Activated CD4-positive, alpha-beta T cell treated with anti-CD3 and anti-CD28 coated beads, Interleukin-2, amount 50 U/mL, for 24 hours (primary cell): ENCODE measurements around the gene ZDHHC18.
"Not testable (repeated sequence)": the region's sequence is repeated elsewhere in the genome, so short reads cannot be mapped to it uniquely, and the experiment has no call there.

ENCODE experiments used
- DNase-seq, 2 donors: peaks; one replicate each; pipeline ENCODE4 v3.0.0-alpha.2; 2020; ENCODE audit warnings: low read depth in 1 of 2, low spot score in 1 of 2

Gene ZDHHC18

GRCh38 chr1:26791148-26791547 is 35.3 kb upstream of the ZDHHC18 start:
- no peak for DNase-seq

DNA sequence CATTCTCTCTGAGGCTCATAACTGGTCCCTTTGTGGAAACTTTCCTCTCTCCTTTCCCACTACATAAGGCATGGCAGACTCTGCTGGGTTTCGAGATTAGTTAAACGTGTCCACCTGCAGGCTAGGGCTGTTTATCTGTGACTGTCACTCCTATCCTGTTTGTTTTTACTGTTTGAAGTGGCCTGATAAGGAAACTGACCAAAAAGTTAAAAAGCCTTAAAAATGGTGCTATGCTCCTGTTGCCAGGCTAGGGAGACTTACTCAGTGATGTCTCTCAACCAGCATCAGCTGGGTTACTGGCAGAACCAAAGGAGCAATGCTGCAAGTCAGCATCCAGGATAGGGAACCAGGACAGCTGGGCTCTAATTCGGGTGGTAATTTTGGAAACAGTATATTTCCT is 34.9 kb upstream of the ZDHHC18 start:
- no peak for DNase-seq

GRCh38 chr1:26792924-26793323 is 33.6 kb upstream of the ZDHHC18 start:
- DNase-seq: no peak

DNA sequence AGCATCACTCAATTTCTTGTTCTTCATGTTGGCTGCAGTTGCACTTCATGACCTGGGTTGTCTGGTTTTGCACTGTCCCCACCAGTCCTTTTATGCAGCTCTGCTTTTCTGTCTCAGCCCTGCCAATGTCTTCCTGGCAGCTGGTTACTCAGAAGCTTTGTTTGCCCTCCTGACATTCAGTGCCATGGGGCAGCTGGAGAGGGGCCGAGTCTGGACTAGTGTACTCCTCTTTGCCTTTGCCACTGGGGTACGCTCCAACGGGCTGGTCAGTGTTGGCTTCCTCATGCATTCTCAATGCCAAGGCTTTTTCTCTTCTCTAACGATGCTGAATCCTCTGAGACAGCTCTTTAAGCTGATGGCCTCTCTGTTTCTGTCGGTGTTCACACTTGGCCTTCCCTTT is 32.1 kb upstream of the ZDHHC18 start:
- no peak for DNase-seq

GRCh38 chr1:26797627-26798026 is 28.9 kb upstream of the ZDHHC18 start:
- DNase-seq: no peak

GRCh38 chr1:26799479-26800142 is 26.9 kb upstream of the ZDHHC18 start:
- peak in 1 of 2 donors; percentile 22 for DNase-seq

DNA sequence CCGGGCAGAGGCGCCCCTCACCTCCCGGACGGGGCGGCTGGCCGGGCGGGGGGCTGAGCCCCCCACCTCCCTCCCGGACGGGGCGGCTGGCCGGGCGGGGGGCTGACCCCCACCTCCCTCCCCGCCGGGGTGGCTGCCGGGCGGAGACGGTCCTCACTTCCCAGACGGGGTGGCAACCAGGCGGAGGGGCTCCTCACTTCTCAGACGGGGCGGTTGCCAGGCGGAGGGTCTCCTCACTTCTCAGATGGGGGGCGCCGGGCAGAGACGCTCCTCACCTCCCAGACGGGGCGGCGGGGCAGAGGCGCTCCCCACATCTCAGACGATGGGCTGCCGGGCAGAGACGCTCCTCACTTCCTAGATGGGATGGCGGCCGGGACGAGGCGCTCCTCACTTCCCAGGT is 22.6 kb upstream of the ZDHHC18 start:
- not testable (repeated sequence) for DNase-seq

- peak in 1 of 2 donors; percentile 69 for DNase-seq
Measured at GRCh38 chr1:26810105-26810504, 16.4 kb upstream of the ZDHHC18 start.

- DNase-seq: no peak
Measured at GRCh38 chr1:26811057-26811456, 15.4 kb upstream of the ZDHHC18 start.

GRCh38 chr1:26811708-26812107 is 14.8 kb upstream of the ZDHHC18 start:
- DNase-seq: no peak

DNA sequence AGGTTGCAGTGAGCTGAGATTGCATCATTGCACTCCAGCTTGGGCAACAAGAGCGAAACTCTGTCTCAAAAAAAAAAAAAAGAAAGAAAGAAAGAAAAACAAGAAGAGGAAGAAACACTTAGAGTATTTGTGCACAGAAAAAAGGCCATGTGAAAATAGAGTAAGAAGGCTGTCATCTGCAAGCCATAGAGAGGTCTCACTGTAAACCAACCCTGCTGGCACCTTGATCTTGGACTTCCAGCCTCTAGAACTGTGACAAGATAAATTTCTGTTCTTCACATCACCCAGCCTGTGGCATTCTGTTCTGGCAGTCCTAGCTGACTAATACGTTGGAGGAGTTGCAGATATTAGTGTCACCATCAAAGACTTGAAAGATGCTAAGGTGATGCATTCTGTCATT is 12.1 kb upstream of the ZDHHC18 start:
- DNase-seq: no peak

DNA sequence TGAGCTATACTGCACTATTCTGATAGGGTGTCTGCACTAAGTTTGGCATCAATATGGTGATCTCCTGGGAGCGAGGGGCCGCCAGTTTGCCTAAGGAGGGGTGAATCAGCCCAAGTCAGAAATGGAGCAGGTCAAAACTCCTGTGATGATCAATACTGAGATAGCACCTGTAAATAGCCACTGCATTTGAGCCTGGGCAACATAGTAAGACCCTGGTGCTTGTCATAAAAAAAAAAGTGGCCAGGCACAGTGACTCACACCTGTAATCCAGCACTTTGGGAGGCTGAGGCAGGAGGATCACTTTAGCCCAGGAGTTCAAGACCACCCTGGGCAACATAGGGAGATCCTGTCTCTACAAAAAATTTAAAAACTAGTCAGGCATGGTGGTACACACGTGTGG is 11.6 kb upstream of the ZDHHC18 start:
- no peak for DNase-seq

DNA sequence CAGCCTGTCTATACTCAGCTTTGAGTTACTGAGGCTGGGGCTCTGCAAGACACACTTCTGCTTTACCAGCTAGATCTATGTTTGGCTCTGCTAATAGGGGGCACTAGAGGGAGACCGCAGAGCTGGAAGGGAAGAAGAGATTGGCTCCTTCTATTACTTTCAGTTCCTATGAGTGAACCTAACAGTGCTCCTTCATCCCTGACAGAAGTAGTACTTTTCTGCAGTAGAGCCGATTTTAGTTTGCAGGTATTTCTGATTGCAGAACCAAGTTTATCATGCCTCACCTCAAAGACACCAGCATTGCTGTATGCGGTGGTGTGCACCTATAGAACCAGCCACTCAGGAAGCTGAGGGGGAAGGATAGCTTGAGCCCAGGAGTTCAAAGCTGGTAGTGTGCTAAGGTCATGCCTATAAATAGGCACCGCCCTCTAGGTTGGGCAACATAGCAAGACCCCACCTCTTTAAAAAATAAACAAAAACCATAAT is 5.7 kb upstream of the ZDHHC18 start:
- DNase-seq: no peak

DNA sequence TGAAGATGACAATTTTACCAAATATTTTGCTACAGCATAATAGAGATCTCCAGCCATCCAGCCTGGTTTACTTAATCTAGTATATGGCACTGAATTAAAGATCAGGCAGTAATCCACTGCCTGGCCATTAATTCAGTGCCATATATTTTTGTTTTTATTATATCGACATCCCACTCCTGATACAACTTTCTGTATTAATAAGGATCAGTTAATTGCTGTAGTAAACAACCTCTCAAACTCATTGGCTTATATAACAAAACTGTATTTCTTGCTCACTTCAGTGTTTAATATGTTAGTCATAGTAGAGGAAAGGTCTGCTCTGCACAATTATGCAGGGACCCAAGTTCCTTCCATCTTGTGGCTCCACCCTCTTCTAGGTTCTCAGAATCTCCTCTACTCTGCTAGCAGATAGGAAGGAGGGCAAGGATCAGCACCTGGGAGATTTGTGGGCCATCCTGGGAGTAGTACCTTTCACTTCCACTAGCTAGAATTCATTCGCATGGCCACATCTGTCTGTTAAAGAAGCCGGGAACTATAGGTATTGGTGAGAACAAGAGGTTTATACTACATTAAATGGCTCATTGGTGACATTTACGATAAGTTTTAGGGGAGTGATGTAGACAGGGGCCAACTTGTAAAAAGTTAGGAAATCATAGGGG is 3.6 kb upstream of the ZDHHC18 start:
- no peak for DNase-seq

DNA sequence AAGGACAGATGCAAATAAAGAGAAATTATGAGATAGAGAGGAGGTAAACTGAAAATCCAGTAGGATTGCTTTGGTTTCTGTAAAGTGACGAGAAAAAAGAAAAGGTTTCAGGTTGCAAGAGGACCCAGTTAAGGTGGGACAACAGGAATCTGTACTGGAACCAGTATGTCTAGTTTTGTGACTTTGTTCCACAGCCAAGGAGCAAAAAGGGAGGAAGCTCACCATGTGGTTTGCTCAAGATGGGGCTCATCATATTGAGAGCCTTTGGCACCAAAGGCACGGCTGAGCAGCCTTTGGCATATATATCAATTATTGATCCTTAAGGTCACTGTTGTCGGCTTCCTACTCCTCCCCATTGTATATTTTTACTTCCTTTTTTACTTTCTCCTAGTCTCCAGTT is 1.8 kb upstream of the ZDHHC18 start:
- DNase-seq: no peak

- DNase-seq: no peak
Measured at GRCh38 chr1:26827106-26827604, 667 bp downstream of the ZDHHC18 start.

- no peak for DNase-seq
Measured at GRCh38 chr1:26827663-26828062, 1.2 kb downstream of the ZDHHC18 start.

DNA sequence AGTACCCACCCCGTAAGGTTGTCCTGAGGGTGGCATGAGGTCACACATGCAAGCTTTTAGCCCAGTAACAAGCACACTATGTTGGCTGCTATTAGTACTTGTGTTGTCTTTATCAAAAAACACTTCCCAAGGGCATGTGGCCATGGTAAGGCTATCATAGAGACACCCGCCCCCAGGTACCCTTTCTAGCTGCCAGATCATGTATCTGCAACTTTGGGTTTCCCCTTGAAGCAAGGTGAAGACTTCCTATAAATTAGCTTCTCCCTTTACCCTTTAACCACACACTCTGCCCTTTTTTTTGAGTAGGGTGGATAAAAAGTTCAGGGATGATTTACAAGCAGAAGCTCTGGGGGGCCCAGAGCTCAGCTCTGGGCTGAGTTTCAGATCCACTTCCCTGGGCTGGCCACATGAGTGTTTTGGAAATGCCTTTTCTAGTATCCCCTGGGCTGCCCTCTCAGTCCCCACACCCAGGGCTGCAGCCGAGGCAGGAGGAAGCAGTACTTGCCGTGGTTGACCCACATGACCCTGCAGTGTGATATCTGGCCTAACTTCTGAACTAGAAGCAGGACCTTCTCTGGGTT is 2.0 kb downstream of the ZDHHC18 start:
- DNase-seq: no peak

DNA sequence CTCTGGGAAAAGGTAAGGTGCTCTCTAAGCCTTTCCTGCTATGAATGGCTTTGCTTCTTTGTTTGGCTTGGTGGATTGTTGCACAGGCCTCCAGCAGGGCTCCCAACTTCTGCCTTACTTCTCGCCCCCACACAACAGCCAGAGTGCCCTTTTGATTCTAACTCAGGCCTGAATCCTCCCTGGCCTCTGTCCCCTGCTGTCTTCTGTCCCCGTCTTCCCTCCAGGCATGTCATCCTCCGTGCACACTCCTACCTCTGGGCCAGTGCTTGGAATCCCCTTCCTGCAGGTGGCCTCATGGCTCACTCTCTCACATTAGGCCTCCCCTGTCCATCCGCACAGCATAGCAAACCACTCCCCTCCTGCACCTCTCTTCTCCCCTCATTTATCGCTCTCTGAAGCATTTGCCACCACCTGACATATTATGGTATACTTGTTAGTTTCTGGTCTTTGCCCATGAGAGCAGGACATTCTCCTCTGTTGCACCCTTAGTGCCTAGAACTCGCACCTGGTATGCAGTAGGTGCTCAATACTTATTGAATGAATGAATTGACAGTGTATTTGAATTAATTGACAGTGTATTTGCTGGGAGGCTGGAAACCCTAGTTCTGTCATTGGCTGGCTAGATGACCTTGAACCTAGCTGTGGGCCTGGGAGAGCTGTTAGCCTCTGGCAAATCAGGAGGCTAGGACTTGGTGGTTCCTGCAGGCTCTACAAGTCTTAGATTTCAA is 2.9 kb downstream of the ZDHHC18 start:
- no peak for DNase-seq

DNA sequence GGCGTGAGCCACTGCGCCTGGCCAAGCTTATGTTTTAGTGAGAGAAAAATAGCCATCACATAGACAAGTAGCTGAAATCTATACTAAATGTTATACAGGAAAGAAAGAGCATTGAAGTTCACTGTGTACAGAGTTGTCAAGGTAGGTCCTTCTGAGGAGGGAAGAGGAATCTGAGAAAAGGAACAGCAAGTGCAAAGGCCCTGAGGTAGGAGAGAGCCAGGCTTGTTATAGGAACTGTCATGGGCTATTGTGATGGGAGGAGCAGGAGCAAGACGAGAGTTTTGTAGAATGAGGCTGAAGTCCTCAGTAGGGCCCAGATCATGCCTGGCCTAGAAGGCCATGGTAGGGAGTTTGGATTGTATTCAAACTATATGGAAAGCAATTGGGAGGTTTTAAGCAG is 4.6 kb downstream of the ZDHHC18 start:
- no peak for DNase-seq

DNA sequence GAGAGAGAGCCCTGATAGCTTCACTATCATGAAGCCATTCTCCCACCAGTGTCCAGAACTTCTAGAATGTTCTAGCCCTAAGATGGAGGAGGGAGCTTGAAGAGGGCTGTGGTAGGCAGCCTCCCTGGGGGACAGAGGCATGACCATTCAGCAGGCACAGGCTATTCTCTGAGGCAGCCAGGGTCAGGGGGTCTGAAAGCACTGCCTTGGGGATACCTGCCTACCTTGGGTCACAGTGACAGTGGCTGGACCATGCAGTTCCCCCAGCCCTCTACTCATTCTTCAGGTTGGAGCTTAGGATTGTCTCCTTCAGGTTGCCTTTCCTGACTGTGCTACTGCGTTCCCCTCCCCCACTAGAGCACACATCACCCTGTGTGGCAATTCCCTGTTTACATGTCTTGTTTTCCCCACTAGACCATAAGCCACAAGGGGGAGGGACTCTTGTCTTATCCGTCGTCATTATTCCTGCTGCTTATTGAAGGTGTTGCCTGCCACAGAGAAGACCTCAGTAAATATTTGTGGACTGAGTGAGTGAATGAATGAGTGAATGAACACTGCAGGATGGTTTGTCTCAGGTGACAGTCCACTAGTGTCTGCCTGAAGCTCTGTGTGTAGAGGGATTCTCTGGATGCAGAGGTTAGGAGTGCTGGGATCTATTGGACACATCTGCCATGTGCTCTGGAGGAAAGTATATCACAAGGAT is 5.2 kb downstream of the ZDHHC18 start:
- no peak for DNase-seq
